Keratinocyte (primary cell): ENCODE measurements around the gene C1QTNF7. TPM values are rescaled to one million over a fixed set of nuclear protein-coding genes. Genes with fewer than 3 reads are reported as not detected.

Experiments
- DNase-seq: peaks from one replicate; pipeline ENCODE4 v3.0.0-alpha.2; 2011; ENCODE audit warnings: low read depth, missing footprints, low spot score
- FAIRE-seq: peaks from 2 replicates; lab custom pipeline; 2011; peaks lifted over from hg19 to GRCh38; lab: Jason Lieb, UNC
- H2AFZ ChIP-seq: 2 replicates; pipeline ENCODE4 v1.6.0; 2012; ENCODE audit warnings: low read length, control low read depth, inconsistent platforms; ENCODE audit not compliant: control insufficient read depth
- H3K27ac ChIP-seq: 2 replicates; pipeline ENCODE4 v1.5.1; 2011; ENCODE audit warnings: low read length; ENCODE audit not compliant: control insufficient read depth, insufficient read depth
- H3K27me3 ChIP-seq: 3 replicates; pipeline ENCODE4 v1.6.0; 2011; ENCODE audit warnings: low read length; ENCODE audit not compliant: control insufficient read depth, insufficient read depth; ENCODE audit errors: extremely low read depth
- H3K36me3 ChIP-seq, 2 experiments: 2 replicates in 1 of 2; 3 replicates in 1 of 2; pipeline ENCODE4 v1.5.1; 2011; ENCODE audit warnings: low read length in 2 of 2, mild to moderate bottlenecking in 1 of 2; ENCODE audit not compliant: control insufficient read depth in 2 of 2, insufficient read depth in 2 of 2; ENCODE audit errors: extremely low read depth in 1 of 2
- H3K4me1 ChIP-seq: 3 replicates; pipeline ENCODE4 v1.5.1; 2011; ENCODE audit warnings: low read length; ENCODE audit not compliant: control insufficient read depth, insufficient read depth; ENCODE audit errors: extremely low read depth
- H3K4me2 ChIP-seq: 3 replicates; pipeline ENCODE4 v1.6.0; 2011; ENCODE audit warnings: low read depth, low read length; ENCODE audit not compliant: control insufficient read depth, insufficient read depth; ENCODE audit errors: extremely low read depth
- H3K4me3 ChIP-seq, 3 experiments: fragments of 200-600 bp in 1 of 3; sonication (generic) in 1 of 3; 2 replicates in 2 of 3; 3 replicates in 1 of 3; pipeline ENCODE4 v1.5.1; 2011 to 2016; ENCODE audit warnings: low read length in 3 of 3, mild to moderate bottlenecking in 3 of 3, control low read depth in 2 of 3, inconsistent platforms in 1 of 3, low read depth in 1 of 3, mixed read lengths in 1 of 3, mixed run types in 1 of 3, moderate library complexity in 1 of 3; ENCODE audit not compliant: control insufficient read depth in 2 of 3, insufficient read depth in 2 of 3; ENCODE audit errors: extremely low read depth in 1 of 3
- H3K79me2 ChIP-seq: 2 replicates; pipeline ENCODE4 v1.6.0; 2012; ENCODE audit warnings: low read length; ENCODE audit not compliant: control insufficient read depth, insufficient read depth
- H3K9ac ChIP-seq: 3 replicates; pipeline ENCODE4 v1.6.0; 2011; ENCODE audit warnings: low read length; ENCODE audit not compliant: control insufficient read depth, insufficient read depth; ENCODE audit errors: extremely low read depth
- H3K9me1 ChIP-seq: 3 replicates; pipeline ENCODE4 v1.6.0; 2011; ENCODE audit warnings: low read length; ENCODE audit not compliant: control insufficient read depth, insufficient read depth; ENCODE audit errors: extremely low read depth
- H3K9me3 ChIP-seq: 2 replicates; pipeline ENCODE4 v1.5.1; 2012; ENCODE audit warnings: low read depth, low read length; ENCODE audit not compliant: control insufficient read depth
- H4K20me1 ChIP-seq: 3 replicates; pipeline ENCODE4 v1.6.0; 2011; ENCODE audit warnings: low read length; ENCODE audit not compliant: control insufficient read depth, insufficient read depth; ENCODE audit errors: extremely low read depth
- EZH2 ChIP-seq: IDR thresholded peaks from one replicate; pipeline ENCODE4 v1.6.1; 2012; ENCODE audit warnings: inconsistent platforms, mild to moderate bottlenecking, low read length, moderate library complexity
- dilution Hi-C: fragments of 300-500 bp; cut with MboI; formaldehyde crosslinking; loops from one replicate; pipeline ENCODE4 v1.7.0; 2020; ENCODE audit warnings: low sequenced_read_pairs; ENCODE audit not compliant: extremely low pct_ligation_motif_present
- polyA plus RNA-seq, 5 experiments: library from polyadenylated mRNA; depleted of rRNA in 3 of 5; stranded (reverse) in 3 of 5; stranded (forward) in 1 of 5; unstranded in 1 of 5; fragments of >200 nt; gene quantifications; 1 replicate in 1 of 5; 2 replicates in 3 of 5; 3 replicates in 1 of 5; pipeline versions ENCODE4 v1.2.1 to v1.2.3, GENCODE V29; 2011 to 2012; ENCODE audit warnings: missing spikeins in 2 of 5, low read depth in 1 of 5, low replicate concordance in 1 of 5
- TF ChIP-seq, protein P1 (sequence below), 3 experiments: IDR thresholded peaks in 1 of 3; conservative IDR thresholded peaks in 1 of 3; optimal IDR thresholded peaks in 1 of 3; 2 replicates in 2 of 3; 3 replicates in 1 of 3; pipeline versions ENCODE3 to v1.5.1; 2011; ENCODE audit warnings: low read length in 3 of 3, mild to moderate bottlenecking in 3 of 3, moderate library complexity in 2 of 3, control low read depth in 1 of 3, inconsistent platforms in 1 of 3; ENCODE audit not compliant: insufficient read depth in 2 of 3; ENCODE audit errors: extremely low read depth in 1 of 3

C1QTNF7 gene
- polyA plus RNA-seq, 1 donor (not counting 4 experiments of a cell fraction or from before 2014, with no cell fraction given), result not detected

DNA sequence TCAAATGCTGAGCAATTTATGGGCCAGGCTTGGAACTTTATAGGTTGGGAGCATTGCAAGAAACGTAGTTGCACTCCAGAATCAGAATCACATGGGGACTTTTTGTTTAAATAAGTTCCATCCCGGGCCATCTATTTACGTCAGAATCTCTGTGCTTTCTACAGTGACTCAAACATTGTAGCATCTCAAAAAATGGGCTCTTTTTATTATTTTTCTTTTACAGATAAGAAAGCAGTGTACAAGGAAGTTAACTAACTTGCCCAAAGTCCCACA, 52.0 kb downstream of the C1QTNF7 start:
- Histone ChIP-seq H3K4me1 (peaks cover 4% of the 10 kb centered on the region), H3K36me3 (peaks cover 0 to 3% of the 10 kb centered on the region in 2 experiments), H3K9ac (peak overlapping the region; percentile 87), H3K27ac (peak overlapping the region; percentile 84), H3K9me3 (no peaks in the 10 kb centered on the region), H4K20me1 (no peaks in the 10 kb centered on the region), H3K4me3 (peak overlapping the region; percentile 28 to 77 (median 72)), H3K27me3 (no peaks in the 10 kb centered on the region), H3K79me2 (no peaks in the 10 kb centered on the region), H2AFZ (peak overlapping the region; percentile 98), H3K9me1 (no peaks in the 10 kb centered on the region), H3K4me2 (peak overlapping the region; percentile 91)
- no peak for FAIRE-seq
- no peak for DNase-seq
- dilution Hi-C loops, result no loop called here
- TF ChIP-seq, protein P1, sequence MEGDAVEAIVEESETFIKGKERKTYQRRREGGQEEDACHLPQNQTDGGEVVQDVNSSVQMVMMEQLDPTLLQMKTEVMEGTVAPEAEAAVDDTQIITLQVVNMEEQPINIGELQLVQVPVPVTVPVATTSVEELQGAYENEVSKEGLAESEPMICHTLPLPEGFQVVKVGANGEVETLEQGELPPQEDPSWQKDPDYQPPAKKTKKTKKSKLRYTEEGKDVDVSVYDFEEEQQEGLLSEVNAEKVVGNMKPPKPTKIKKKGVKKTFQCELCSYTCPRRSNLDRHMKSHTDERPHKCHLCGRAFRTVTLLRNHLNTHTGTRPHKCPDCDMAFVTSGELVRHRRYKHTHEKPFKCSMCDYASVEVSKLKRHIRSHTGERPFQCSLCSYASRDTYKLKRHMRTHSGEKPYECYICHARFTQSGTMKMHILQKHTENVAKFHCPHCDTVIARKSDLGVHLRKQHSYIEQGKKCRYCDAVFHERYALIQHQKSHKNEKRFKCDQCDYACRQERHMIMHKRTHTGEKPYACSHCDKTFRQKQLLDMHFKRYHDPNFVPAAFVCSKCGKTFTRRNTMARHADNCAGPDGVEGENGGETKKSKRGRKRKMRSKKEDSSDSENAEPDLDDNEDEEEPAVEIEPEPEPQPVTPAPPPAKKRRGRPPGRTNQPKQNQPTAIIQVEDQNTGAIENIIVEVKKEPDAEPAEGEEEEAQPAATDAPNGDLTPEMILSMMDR (optimal IDR thresholded peaks at IDR 0.05 in 1 of 3, IDR thresholded peaks at IDR 0.05 in 1 of 3, conservative IDR thresholded peaks at IDR 0.05 in 1 of 3; ENCODE audit: extremely low read depth in 1 of 3, insufficient read depth in 2 of 3, low read length in 3 of 3), result no peak
- TF ChIP-seq EZH2, result no peak

DNA sequence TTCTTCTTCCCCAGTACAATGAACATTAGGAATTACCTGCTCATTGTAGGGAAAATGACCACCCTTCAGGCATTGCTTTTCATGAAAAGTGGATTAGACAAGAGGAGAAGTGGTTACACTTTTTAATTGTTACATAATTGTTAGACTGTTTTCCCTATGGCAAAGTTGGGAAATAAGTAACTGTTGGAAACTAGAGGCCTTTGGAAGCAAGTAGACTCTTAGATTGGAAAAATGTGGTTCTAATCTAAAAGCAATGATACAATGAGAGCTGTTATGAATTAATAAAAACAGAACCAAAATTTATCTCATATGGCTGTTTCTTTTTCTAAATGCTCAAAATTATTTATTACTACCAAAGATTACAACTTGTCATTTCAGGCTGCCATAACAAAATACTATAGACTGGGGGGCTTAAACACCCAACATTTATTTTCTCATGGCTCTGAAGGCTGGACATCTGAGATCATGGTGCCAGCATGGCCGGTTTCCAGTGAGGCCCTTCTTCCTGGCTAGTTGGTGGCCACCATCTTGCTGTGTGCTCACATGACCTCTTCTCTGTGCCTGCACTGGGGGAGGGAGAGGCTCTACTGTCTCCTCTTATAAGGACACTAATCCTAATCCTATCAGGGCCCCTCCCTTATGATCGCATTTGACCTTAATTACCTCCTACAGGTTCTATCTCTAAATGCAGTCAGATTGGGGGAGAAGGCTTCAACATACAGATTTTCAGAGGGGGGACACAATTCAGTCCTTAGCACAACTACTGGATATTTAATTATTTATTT, 54.3 kb downstream of the C1QTNF7 start:
- H3K9me3 ChIP-seq, result no peaks in the 10 kb centered on the region
- no peak overlapping the region for H2AFZ ChIP-seq
- dilution Hi-C loops, result no loop called here
- no peak overlapping the region for H3K9ac ChIP-seq
- H3K79me2 ChIP-seq, result no peaks in the 10 kb centered on the region
- H3K9me1 ChIP-seq, result no peaks in the 10 kb centered on the region
- H4K20me1 ChIP-seq, result no peaks in the 10 kb centered on the region
- peaks cover 4% of the 10 kb centered on the region for H3K4me1 ChIP-seq
- no peak overlapping the region for H3K27ac ChIP-seq
- H3K36me3 ChIP-seq, result peaks cover 0 to 3% of the 10 kb centered on the region in 2 experiments
- H3K4me3 ChIP-seq, result no peak overlapping the region
- FAIRE-seq, result no peak
- H3K27me3 ChIP-seq, result no peaks in the 10 kb centered on the region
- TF ChIP-seq, protein P1 (optimal IDR thresholded peaks at IDR 0.05 in 1 of 3, IDR thresholded peaks at IDR 0.05 in 1 of 3, conservative IDR thresholded peaks at IDR 0.05 in 1 of 3; ENCODE audit: extremely low read depth in 1 of 3, insufficient read depth in 2 of 3, low read length in 3 of 3), result no peak
- DNase-seq, result no peak
- H3K4me2 ChIP-seq, result no peak overlapping the region
